ENCODE results near the gene HMCN1.

DNA sequence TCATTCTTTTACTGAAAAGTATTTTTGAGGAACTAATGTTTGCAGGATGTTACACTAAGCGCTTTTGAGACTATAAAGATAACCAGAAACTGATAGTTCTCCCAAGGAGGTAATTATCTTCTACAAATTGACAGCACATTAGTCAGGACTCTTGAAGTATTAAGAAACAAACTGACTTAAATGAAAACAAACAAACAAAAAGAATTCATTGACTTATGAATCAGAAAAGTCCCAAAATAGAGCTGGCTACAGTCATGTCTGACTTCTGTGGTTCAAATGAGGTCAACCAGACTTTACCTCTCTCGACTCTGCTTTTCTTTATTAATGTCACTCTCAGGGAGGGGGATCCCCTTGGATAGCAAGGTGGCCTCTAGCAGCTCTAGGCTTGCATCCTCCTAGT lies 344.1 kb downstream of the HMCN1 start:
- TF ChIP-seq, protein P1, sequence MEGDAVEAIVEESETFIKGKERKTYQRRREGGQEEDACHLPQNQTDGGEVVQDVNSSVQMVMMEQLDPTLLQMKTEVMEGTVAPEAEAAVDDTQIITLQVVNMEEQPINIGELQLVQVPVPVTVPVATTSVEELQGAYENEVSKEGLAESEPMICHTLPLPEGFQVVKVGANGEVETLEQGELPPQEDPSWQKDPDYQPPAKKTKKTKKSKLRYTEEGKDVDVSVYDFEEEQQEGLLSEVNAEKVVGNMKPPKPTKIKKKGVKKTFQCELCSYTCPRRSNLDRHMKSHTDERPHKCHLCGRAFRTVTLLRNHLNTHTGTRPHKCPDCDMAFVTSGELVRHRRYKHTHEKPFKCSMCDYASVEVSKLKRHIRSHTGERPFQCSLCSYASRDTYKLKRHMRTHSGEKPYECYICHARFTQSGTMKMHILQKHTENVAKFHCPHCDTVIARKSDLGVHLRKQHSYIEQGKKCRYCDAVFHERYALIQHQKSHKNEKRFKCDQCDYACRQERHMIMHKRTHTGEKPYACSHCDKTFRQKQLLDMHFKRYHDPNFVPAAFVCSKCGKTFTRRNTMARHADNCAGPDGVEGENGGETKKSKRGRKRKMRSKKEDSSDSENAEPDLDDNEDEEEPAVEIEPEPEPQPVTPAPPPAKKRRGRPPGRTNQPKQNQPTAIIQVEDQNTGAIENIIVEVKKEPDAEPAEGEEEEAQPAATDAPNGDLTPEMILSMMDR (conservative IDR thresholded peaks at IDR 0.05): no peak
- no peak for TF ChIP-seq ZFX (IDR thresholded peaks at IDR 0.05)

Data from C4-2B (cell line).